ENCODE results near the gene PTPRD. TPM values are rescaled to one million over a fixed set of nuclear protein-coding genes. Genes with fewer than 3 reads are reported as not detected.
"Not testable (repeated sequence)": the region's sequence is repeated elsewhere in the genome, so short reads cannot be mapped to it uniquely, and the experiment has no call there.

PTPRD gene
- total RNA-seq, 1 experiment from 2014 or later: 0.02 TPM

DNA sequence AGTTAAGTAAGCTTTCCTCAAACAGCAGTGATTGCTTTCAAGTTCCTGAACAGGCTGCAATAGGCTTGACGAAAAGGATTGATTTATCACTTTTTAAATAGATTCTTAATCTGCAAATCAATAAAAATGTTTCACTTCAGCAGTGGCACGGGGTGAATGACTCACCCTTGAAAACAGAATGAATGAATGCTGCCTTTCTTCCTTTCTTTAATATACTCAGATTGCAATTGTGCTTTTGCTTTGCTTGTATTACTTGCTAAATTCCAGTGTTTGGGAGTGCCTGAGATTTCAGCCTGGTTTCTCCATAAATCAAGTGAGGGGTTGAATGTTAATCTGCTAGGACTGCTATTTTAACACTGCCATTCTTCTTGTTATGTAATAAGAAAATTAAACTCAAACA, 1293.8 kb downstream of the PTPRD start:
- Histone ChIP-seq H3K4me3 (replicated peaks in 1 of 2; ENCODE audit: low read depth in 1 of 2, low read length in 2 of 2) (no peak overlapping the region), H3K27me3 (ENCODE audit: insufficient read depth, low read length) (no peaks in the 10 kb centered on the region), H3K4me2 (ENCODE audit: low read length) (no peak overlapping the region), H4K20me1 (ENCODE audit: insufficient read depth) (no peaks in the 10 kb centered on the region), H3K79me2 (ENCODE audit: insufficient read depth, low read length) (no peaks in the 10 kb centered on the region), H3K27ac (ENCODE audit: low read depth, low read length) (no peak overlapping the region), H3K36me3 (ENCODE audit: control insufficient read depth in 1 of 2, insufficient read depth in 2 of 2, low read length in 2 of 2) (no peaks in the 10 kb centered on the region), H3K9me3 (ENCODE audit: control insufficient read depth in 1 of 2, insufficient read depth in 1 of 2, low read depth in 1 of 2, low read length in 2 of 2) (peaks cover 0 to 18% of the 10 kb centered on the region in 2 experiments; a peak in 3 of 4 replicates), H3K9me2 (ENCODE audit: insufficient read depth) (no peaks in the 10 kb centered on the region), H2AFZ (ENCODE audit: low read depth, low read length, poor library complexity, severe bottlenecking) (no peak overlapping the region), H3K4me1 (ENCODE audit: control insufficient read depth in 1 of 2, insufficient read depth in 2 of 2, low read length in 2 of 2) (no peaks in the 10 kb centered on the region), H3K9ac (ENCODE audit: low read length) (no peak overlapping the region)
- CTCF ChIA-PET: no interaction called here
- ATAC-seq (no peak), DNase-seq (ENCODE audit: low read depth, low spot score) (no peak)
- RAD21 ChIA-PET (ENCODE audit: low non-redundant PET in 1 of 2, low total read pairs in 2 of 2, uncharacterized antibody in 2 of 2, unreplicated experiment in 2 of 2): no interaction called here
- POLR2A ChIA-PET: no interaction called here
- intact Hi-C loops (cut with micrococcal nuclease): no loop called here
- TF ChIP-seq SP1 (IDR thresholded peaks at IDR 0.05; ENCODE audit: low read depth): no peak
- TF ChIP-seq CEBPB (IDR thresholded peaks at IDR 0.05; ENCODE audit: low read depth): no peak
- no peak for TF ChIP-seq ZFX (IDR thresholded peaks at IDR 0.05)
- TF ChIP-seq ZNF274 (IDR thresholded peaks at IDR 0.05; ENCODE audit: low read depth, low read length): no peak
- TF ChIP-seq POLR2A (IDR thresholded peaks at IDR 0.05; ENCODE audit: borderline replicate concordance, extremely low read depth, insufficient read depth, insufficient read length): no peak
- TF ChIP-seq ZBTB33 (IDR thresholded peaks at IDR 0.05; ENCODE audit: extremely low read depth, insufficient replicate concordance, low read length): no peak
- TF ChIP-seq MAX (IDR thresholded peaks at IDR 0.05): no peak
- no TSS peak for BruUV-seq (replicated peaks)

DNA sequence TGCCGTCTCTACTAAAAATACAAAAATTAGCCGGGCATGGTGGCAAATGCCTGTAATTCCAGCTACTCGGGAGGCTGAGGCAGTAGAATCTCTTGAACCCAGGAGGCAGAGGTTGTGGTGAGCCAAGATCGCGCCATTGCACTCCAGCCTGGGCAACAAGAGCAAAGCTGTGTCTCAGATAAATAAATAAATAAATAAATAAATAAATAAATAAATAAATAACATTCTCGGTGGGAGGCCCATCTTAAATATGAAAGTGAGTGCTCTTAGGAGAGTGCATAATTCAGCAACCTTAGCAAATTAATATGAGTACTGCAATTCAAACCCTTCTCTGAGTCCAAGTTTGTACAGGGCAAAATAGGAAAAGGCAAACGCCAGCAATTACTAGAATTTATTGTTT, 1302.1 kb downstream of the PTPRD start:
- DNase-seq (ENCODE audit: low read depth, low spot score); POLR2A ChIA-PET; H3K36me3 ChIP-seq (ENCODE audit: control insufficient read depth in 1 of 2, insufficient read depth in 2 of 2, low read length in 2 of 2); H3K27ac ChIP-seq (ENCODE audit: low read depth, low read length); H2AFZ ChIP-seq (ENCODE audit: low read depth, low read length, poor library complexity, severe bottlenecking); RAD21 ChIA-PET (ENCODE audit: low non-redundant PET in 1 of 2, low total read pairs in 2 of 2, uncharacterized antibody in 2 of 2, unreplicated experiment in 2 of 2); CTCF ChIA-PET; H3K4me3 ChIP-seq (replicated peaks in 1 of 2; ENCODE audit: low read depth in 1 of 2, low read length in 2 of 2); H4K20me1 ChIP-seq (ENCODE audit: insufficient read depth); ATAC-seq; H3K4me1 ChIP-seq (ENCODE audit: control insufficient read depth in 1 of 2, insufficient read depth in 2 of 2, low read length in 2 of 2); intact Hi-C loops (cut with micrococcal nuclease); BruUV-seq (replicated peaks); H3K4me2 ChIP-seq (ENCODE audit: low read length); H3K9me2 ChIP-seq (ENCODE audit: insufficient read depth); H3K27me3 ChIP-seq (ENCODE audit: insufficient read depth, low read length); H3K9ac ChIP-seq (ENCODE audit: low read length); H3K79me2 ChIP-seq (ENCODE audit: insufficient read depth, low read length): not testable (repeated sequence)
- peaks cover 5 to 26% of the 10 kb centered on the region in 2 experiments; a peak in 2 of 4 replicates for H3K9me3 ChIP-seq (ENCODE audit: control insufficient read depth in 1 of 2, insufficient read depth in 1 of 2, low read depth in 1 of 2, low read length in 2 of 2)
